MCF 10A (cell line): ENCODE measurements around the gene MLLT3. TPM values are rescaled to one million over a fixed set of nuclear protein-coding genes. Genes with fewer than 3 reads are reported as not detected.

Source experiments
- BruUV-seq: library from RNA; stranded (reverse); fragments of 400-500 nt; replicated peaks from 2 replicates; lab custom pipeline; 2021; lab: Mats Ljungman, UMichigan
- CTCF ChIA-PET: fragments of 300-600 bp; sonication (Branson Sonifier 250); formaldehyde crosslinking; extraction: SDS; loops from one replicate; lab custom pipeline; 2021; ENCODE audit warnings: antibody characterized with exemption, inconsistent platforms; lab: Yijun Ruan, JAX
- POLR2A ChIA-PET: fragments of 300-600, 350-650 bp; sonication (Branson Sonifier 250); formaldehyde crosslinking; extraction: SDS; loops from one replicate; lab custom pipeline; 2020; ENCODE audit warnings: antibody characterized with exemption, inconsistent platforms; lab: Yijun Ruan, JAX
- DNase-seq: peaks from one replicate; pipeline ENCODE4 v3.0.0-alpha.2; 2018; ENCODE audit not compliant: unreplicated experiment
- H3K27ac Mint-ChIP-seq: one replicate; pipeline ENCODE4 v1.8.0; 2022; ENCODE audit warnings: mild to moderate bottlenecking, low read depth, mixed read lengths; ENCODE audit not compliant: unreplicated experiment
- H3K27me3 Mint-ChIP-seq: one replicate; pipeline ENCODE4 v1.8.0; 2022; ENCODE audit warnings: mixed read lengths; ENCODE audit not compliant: insufficient read depth, unreplicated experiment
- H3K36me3 Mint-ChIP-seq: one replicate; pipeline ENCODE4 v1.8.0; 2022; ENCODE audit warnings: mild to moderate bottlenecking, moderate library complexity, mixed read lengths; ENCODE audit not compliant: insufficient read depth, unreplicated experiment
- H3K4me1 Mint-ChIP-seq: one replicate; pipeline ENCODE4 v1.8.0; 2022; ENCODE audit warnings: mixed read lengths; ENCODE audit not compliant: insufficient read depth, unreplicated experiment
- H3K4me3 Mint-ChIP-seq: one replicate; pipeline ENCODE4 v1.8.0; 2022; ENCODE audit warnings: mild to moderate bottlenecking, moderate library complexity, mixed read lengths; ENCODE audit not compliant: unreplicated experiment
- H3K9me3 Mint-ChIP-seq: one replicate; pipeline ENCODE4 v1.8.0; 2022; ENCODE audit warnings: mixed read lengths; ENCODE audit not compliant: unreplicated experiment
- CTCF ChIP-seq: fragments of 200-600 bp; IDR thresholded peaks from one replicate; pipeline ENCODE4 v1.8.0; 2022; ENCODE audit warnings: antibody characterized with exemption, mild to moderate bottlenecking; ENCODE audit not compliant: unreplicated experiment
- intact Hi-C: fragments of 100-400 bp; cut with micrococcal nuclease; formaldehyde crosslinking; loops from 2 replicates; pipeline ENCODE4 v1.14.1; 2022
- total RNA-seq: library from RNA; stranded (reverse); gene quantifications from 2 replicates; pipeline ENCODE4 v1.2.3, GENCODE V29; 2022

MLLT3 gene
- total RNA-seq, 1 experiment from 2014 or later = 1.2 TPM

- Mint-ChIP-seq H3K36me3 (no peaks in the 10 kb centered on the region), H3K4me3 (no peak overlapping the region), H3K27ac (no peak overlapping the region), H3K4me1 (no peaks in the 10 kb centered on the region), H3K9me3 (no peaks in the 10 kb centered on the region), H3K27me3 (no peaks in the 10 kb centered on the region)
- intact Hi-C loops = no loop called here
- no peak for DNase-seq
- BruUV-seq = no TSS peak
- ChIA-PET CTCF (no interaction called here), POLR2A (no interaction called here)
- no peak for TF ChIP-seq CTCF
Measured at GRCh38 chr9:20330688-20331087, 291.6 kb downstream of the MLLT3 start.

GRCh38 chr9:20326516-20326915 lies 295.8 kb downstream of the MLLT3 start:
- Mint-ChIP-seq H3K4me3 (no peak overlapping the region), H3K27me3 (no peaks in the 10 kb centered on the region), H3K4me1 (peaks cover 4% of the 10 kb centered on the region), H3K27ac (no peak overlapping the region), H3K9me3 (no peaks in the 10 kb centered on the region), H3K36me3 (no peaks in the 10 kb centered on the region)
- ChIA-PET POLR2A (interaction anchor here (0.6 kb wide), 1 partner anchor 35 kb away, joined by 4 read pairs; no protein-coding TSS in a partner anchor), CTCF (interaction anchor here (0.6 to 0.8 kb wide), 2 partner anchors 10 to 380 kb away, joined by 3 to 4 read pairs; no protein-coding TSS in a partner anchor)
- TF ChIP-seq CTCF = no peak
- intact Hi-C loops = no loop called here
- no TSS peak for BruUV-seq
- DNase-seq = no peak

GRCh38 chr9:20325008-20325407 lies 297.3 kb downstream of the MLLT3 start:
- no peaks in the 10 kb centered on the region for H3K27me3 Mint-ChIP-seq
- H3K36me3 Mint-ChIP-seq = no peaks in the 10 kb centered on the region
- no peak for TF ChIP-seq CTCF
- H3K4me1 Mint-ChIP-seq = peaks cover 20% of the 10 kb centered on the region
- no peak for DNase-seq
- intact Hi-C loops = no loop called here
- CTCF ChIA-PET = interaction anchor here (0.5 kb wide), 1 partner anchor 67 kb away, joined by 3 read pairs; no protein-coding TSS in a partner anchor
- H3K9me3 Mint-ChIP-seq = no peaks in the 10 kb centered on the region
- H3K27ac Mint-ChIP-seq = no peak overlapping the region
- H3K4me3 Mint-ChIP-seq = no peak overlapping the region
- BruUV-seq = no TSS peak
- POLR2A ChIA-PET = no interaction called here

- ChIA-PET CTCF (interaction anchor here (0.7 to 3.4 kb wide), 6 partner anchors 33 to 448 kb away, joined by 3 to 19 read pairs (median 6); no protein-coding TSS in a partner anchor), POLR2A (interaction anchor here (0.6 to 2.6 kb wide), 4 partner anchors 11 to 562 kb away, joined by 3 to 12 read pairs (median 6); no protein-coding TSS in a partner anchor)
- Mint-ChIP-seq H3K9me3 (no peaks in the 10 kb centered on the region), H3K4me1 (peaks cover 27% of the 10 kb centered on the region), H3K27me3 (no peaks in the 10 kb centered on the region), H3K4me3 (no peak overlapping the region), H3K36me3 (no peaks in the 10 kb centered on the region), H3K27ac (no peak overlapping the region)
- BruUV-seq = no TSS peak
- DNase-seq = no peak
- intact Hi-C loops = no loop called here
- TF ChIP-seq CTCF = no peak
Measured at GRCh38 chr9:20322212-20322611, 300.1 kb downstream of the MLLT3 start.
